ENCODE results near the gene CCL4L2.
"Not testable (repeated sequence)": the region's sequence is repeated elsewhere in the genome, so short reads cannot be mapped to it uniquely, and the experiment has no call there.

CCL4L2 gene

DNA sequence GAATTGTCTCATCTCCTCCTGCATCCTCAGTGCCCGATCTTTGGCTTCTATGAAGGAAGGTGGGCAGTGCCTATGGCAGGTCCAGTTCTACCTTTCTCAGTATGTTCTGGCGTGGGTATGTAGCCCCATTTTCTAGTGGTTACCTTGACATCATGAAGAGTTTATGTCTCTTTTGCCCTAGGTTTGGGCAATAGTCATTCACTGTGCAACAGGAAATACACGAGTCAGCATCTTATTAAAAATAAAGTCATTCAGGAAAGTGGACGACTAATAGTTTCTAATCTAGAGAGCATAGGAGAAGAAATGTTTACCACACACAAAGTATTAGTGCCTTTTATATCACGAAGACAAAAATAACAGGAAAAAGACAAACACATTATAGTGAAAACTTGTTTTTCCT is 20.9 kb upstream of the CCL4L2 start:
- H3K4me1 ChIP-seq (ENCODE audit: control insufficient read depth, insufficient read depth, low read length); H3K9me3 ChIP-seq (ENCODE audit: control insufficient read depth, insufficient read depth, low read depth, low read length); H3K36me3 ChIP-seq (ENCODE audit: control insufficient read depth in 2 of 2, insufficient read depth in 1 of 2, low read length in 2 of 2); CTCF ChIA-PET; H3K4me3 ChIP-seq (ENCODE audit: low read depth, low read length); H3K27ac ChIP-seq (ENCODE audit: extremely low read depth, low read depth, low read length); POLR2A ChIA-PET: not testable (repeated sequence)

DNA sequence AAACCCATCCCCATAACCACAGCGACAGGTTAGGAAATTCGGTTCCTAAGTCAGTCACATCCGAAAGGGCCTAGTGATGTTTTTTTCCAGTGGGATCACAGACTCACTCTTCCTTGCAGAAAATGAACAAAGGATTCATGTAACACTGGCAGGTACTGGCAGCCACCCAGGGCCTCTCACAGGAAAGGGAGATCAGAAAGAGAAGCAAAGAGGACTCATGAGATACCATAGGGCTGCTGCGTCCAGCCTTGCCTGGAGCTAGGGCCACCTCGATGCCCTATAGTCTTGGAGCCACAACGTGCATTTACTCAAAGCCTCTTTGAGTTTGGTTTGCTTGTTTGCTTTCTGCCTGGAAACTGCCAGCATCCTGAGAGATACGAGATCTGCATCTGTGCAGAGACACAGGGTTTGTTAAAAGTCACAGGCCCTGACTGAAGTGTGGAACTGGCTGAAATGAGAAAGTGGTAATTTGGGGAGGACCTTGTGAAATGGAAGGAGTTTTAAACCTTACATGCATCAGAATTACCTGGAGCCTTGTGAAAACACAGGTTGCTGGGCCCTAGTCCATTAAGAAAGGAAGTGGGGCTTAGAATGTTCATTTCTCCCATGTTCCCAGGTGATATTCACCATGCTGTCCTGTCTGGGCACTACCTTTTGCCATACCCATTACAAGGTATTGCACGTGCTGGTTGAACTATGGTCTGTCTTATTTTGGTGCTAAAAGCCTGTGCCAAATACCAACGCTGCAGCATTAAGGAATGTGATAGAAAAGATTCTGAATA is 20.1 kb upstream of the CCL4L2 start:
- POLR2A ChIA-PET; H3K27ac ChIP-seq (ENCODE audit: extremely low read depth, low read depth, low read length); CTCF ChIA-PET; H3K4me1 ChIP-seq (ENCODE audit: control insufficient read depth, insufficient read depth, low read length); H3K9me3 ChIP-seq (ENCODE audit: control insufficient read depth, insufficient read depth, low read depth, low read length); H3K36me3 ChIP-seq (ENCODE audit: control insufficient read depth in 2 of 2, insufficient read depth in 1 of 2, low read length in 2 of 2); H3K4me3 ChIP-seq (ENCODE audit: low read depth, low read length): not testable (repeated sequence)

GRCh38 chr17:36193216-36193775 is 17.6 kb upstream of the CCL4L2 start:
- no peaks in the 10 kb centered on the region for H3K4me1 ChIP-seq (ENCODE audit: control insufficient read depth, insufficient read depth, low read length)
- ChIA-PET CTCF (no interaction called here), POLR2A (no interaction called here)
- H3K4me3 ChIP-seq (ENCODE audit: low read depth, low read length), result no peak overlapping the region
- no peak overlapping the region for H3K27ac ChIP-seq (ENCODE audit: extremely low read depth, low read depth, low read length)
- TF ChIP-seq ZNF184 (tag by site-specific recombination; IDR thresholded peaks at IDR 0.05) (no peak), ZNF18 (tag by site-specific recombination; IDR thresholded peaks at IDR 0.05) (no peak), ZNF202 (tag by site-specific recombination; IDR thresholded peaks at IDR 0.05; ENCODE audit: borderline replicate concordance) (no peak), SCRT1 (tag by site-specific recombination; IDR thresholded peaks at IDR 0.05; ENCODE audit: borderline replicate concordance) (no peak), ZBTB11 (tag by site-specific recombination; conservative IDR thresholded peaks at IDR 0.05; ENCODE audit: low read depth) (no peak), ZNF473 (tag by site-specific recombination; IDR thresholded peaks at IDR 0.05) (no peak), ZNF2 (tag by site-specific recombination; IDR thresholded peaks at IDR 0.05) (no peak), OVOL3 (tag by site-specific recombination; IDR thresholded peaks at IDR 0.05) (no peak), ZNF629 (tag by site-specific recombination; IDR thresholded peaks at IDR 0.05) (no peak), ZNF544 (tag by site-specific recombination; IDR thresholded peaks at IDR 0.05) (no peak), ZNF140 (tag by site-specific recombination; IDR thresholded peaks at IDR 0.05) (no peak), ZNF521 (tag by site-specific recombination; IDR thresholded peaks at IDR 0.05) (no peak), ZNF433 (tag by site-specific recombination; IDR thresholded peaks at IDR 0.05; ENCODE audit: low read depth) (no peak), ZNF596 (tag by site-specific recombination; IDR thresholded peaks at IDR 0.05) (no peak), WT1 (tag by site-specific recombination; IDR thresholded peaks at IDR 0.05) (no peak), ZBTB6 (tag by site-specific recombination; IDR thresholded peaks at IDR 0.05) (no peak), ZXDB (tag by site-specific recombination; IDR thresholded peaks at IDR 0.05) (no peak), ZNF292 (tag by site-specific recombination; IDR thresholded peaks at IDR 0.05; ENCODE audit: borderline replicate concordance, low read depth) (no peak)
- TF ChIP-seq, protein P1, sequence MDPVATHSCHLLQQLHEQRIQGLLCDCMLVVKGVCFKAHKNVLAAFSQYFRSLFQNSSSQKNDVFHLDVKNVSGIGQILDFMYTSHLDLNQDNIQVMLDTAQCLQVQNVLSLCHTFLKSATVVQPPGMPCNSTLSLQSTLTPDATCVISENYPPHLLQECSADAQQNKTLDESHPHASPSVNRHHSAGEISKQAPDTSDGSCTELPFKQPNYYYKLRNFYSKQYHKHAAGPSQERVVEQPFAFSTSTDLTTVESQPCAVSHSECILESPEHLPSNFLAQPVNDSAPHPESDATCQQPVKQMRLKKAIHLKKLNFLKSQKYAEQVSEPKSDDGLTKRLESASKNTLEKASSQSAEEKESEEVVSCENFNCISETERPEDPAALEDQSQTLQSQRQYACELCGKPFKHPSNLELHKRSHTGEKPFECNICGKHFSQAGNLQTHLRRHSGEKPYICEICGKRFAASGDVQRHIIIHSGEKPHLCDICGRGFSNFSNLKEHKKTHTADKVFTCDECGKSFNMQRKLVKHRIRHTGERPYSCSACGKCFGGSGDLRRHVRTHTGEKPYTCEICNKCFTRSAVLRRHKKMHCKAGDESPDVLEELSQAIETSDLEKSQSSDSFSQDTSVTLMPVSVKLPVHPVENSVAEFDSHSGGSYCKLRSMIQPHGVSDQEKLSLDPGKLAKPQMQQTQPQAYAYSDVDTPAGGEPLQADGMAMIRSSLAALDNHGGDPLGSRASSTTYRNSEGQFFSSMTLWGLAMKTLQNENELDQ (tag by site-specific recombination; IDR thresholded peaks at IDR 0.05; ENCODE audit: low read depth), result no peak
- TF ChIP-seq, protein P2, sequence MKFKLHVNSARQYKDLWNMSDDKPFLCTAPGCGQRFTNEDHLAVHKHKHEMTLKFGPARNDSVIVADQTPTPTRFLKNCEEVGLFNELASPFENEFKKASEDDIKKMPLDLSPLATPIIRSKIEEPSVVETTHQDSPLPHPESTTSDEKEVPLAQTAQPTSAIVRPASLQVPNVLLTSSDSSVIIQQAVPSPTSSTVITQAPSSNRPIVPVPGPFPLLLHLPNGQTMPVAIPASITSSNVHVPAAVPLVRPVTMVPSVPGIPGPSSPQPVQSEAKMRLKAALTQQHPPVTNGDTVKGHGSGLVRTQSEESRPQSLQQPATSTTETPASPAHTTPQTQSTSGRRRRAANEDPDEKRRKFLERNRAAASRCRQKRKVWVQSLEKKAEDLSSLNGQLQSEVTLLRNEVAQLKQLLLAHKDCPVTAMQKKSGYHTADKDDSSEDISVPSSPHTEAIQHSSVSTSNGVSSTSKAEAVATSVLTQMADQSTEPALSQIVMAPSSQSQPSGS (tag by site-specific recombination; IDR thresholded peaks at IDR 0.05; ENCODE audit: low read depth), result no peak
- H3K36me3 ChIP-seq (ENCODE audit: control insufficient read depth in 2 of 2, insufficient read depth in 1 of 2, low read length in 2 of 2), result no peaks in the 10 kb centered on the region
- H3K9me3 ChIP-seq (ENCODE audit: control insufficient read depth, insufficient read depth, low read depth, low read length), result no peaks in the 10 kb centered on the region

Data from HEK293 (cell line).